EH (cell line): Measurements from ENCODE around the gene GHR.

ENCODE experiments used
- DNase-seq: peaks from one replicate; pipeline ENCODE4 v3.0.0-alpha.2; 2015; ENCODE audit warnings: low read depth

GHR gene

DNA sequence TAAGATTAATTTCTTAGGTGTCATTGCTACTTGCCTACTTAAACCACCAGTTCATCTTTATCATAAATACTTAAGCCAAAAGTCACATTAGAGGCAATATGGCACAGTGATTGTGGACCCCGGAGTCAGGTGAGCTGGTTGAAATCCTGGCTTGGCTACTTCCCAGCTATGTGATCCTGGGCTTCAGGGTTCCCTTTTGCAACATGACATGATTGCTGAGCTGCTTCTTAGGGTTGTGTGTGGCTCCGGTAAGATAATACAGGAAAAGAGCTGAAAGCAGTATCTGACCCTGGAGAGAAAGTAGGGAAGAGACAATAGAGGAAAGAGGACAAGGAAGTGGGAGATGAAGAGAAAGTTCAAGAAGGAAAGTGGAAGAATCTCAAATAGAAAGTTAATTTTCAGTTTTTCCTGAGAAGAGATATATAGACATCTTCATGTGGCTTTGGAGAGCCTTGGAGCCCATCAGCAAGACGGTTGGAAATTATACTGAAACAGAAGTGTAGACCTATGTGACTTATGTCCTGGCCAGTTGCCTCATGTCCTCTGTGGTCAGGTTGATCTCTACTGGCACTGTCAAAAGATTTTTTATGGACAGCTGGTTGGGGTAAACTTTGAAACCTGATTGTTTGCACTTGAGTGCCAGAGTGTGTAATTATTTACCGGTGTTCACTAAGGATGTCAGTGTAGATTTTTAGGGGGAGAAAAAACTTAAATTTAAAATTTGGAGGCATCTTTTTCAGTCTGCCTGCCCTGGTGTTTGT lies 93.2 kb downstream of the GHR start:
- no peak for DNase-seq

DNA sequence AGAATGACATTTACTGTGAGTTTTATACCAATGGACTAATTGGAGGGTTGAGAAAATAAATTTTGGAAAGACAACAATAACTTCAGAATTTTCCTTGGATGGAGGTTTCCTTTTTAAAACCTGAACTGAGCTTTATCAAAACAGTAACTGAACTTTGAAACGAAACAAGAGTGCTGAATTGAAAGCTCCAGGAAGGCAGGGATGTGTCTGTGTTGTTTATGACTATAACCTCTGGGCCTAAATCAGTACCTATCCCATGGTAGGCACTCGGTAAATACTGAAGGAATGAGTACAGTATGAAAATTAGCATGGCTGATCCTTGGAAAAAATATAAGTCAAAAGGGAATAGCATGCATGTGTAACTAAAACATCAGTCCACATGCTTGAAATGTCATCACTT lies 93.9 kb downstream of the GHR start:
- no peak for DNase-seq

GRCh38 chr5:42518595-42519221 lies 95.5 kb downstream of the GHR start:
- peak; percentile 1 for DNase-seq

DNA sequence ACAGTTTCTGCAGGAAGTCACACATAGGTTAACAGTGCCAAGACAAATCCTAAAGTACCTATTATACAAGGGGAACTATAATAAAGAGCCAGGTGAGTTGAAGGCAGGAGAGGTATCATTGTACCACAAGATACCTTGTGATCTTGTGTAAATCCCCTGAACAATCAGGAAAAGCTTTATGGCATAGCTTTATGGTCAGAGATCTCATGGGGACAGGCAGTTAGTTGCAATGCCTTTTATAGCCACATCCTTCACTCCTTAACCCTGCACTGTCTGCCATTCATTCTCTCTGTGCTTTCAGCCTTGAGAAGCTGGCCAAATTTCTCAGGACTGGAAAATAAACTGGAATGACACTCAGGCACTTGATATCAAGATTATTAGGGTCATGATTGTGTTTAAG lies 97.0 kb downstream of the GHR start:
- no peak for DNase-seq

- no peak for DNase-seq
Measured at GRCh38 chr5:42520957-42521356, 97.7 kb downstream of the GHR start.

DNA sequence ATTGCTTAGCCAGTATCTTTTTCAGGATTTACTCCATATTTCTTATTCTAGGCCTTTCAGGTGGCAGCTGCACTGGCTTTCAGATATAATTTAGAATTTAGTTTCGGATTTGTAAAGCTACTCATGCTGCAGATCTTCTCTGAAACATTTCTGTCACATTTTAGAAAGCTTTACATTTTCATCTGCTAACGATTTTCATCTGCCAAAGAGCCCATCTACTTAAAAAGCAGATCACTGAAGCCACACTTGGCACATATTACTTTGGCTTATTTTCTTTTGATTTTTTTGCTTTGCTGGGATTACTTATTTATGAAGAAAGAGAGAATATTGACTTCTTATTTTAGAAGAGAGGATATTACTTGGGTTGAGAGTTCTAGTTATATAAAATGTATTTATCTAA lies 98.2 kb downstream of the GHR start:
- DNase-seq, result no peak

- DNase-seq, result no peak
Measured at GRCh38 chr5:42522783-42523182, 99.5 kb downstream of the GHR start.

DNA sequence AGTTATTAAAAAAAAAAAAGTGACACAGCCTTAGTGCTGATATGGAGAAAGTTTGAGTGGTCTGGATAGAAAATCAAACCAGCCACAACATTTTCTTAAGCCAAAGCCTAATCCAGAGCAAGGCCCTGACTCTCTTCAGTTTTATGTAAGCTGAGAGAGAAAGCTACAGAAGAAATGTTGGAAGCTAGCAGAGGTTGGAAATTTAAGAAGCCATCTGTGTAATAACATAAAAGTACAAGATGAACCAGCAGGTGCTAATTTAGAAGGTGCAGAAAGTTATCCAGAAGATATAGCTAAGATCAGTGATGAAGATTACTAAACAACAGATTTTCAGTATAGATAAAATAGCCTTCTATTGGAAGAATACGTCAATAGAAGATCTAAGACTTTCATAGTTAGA lies 102.9 kb downstream of the GHR start:
- no peak for DNase-seq

DNA sequence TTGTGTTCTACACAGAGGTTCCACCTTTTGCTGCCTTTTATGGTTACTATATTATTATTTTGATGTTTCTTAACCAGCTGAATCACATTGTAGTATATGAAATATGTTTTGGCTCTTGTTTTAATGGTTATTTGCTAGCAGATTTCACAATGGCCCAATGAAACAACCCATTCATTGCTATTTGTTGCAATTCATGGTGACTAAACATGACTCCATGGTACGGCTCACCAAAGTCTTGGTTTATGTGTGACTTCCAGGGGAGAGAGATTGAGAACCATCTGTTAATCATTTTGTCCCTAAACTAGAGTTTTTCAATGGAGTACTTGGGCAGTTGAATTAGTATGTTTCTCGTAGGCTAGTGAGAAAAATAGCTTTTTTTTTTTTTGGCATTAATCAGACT lies 108.4 kb downstream of the GHR start:
- DNase-seq, result no peak

DNA sequence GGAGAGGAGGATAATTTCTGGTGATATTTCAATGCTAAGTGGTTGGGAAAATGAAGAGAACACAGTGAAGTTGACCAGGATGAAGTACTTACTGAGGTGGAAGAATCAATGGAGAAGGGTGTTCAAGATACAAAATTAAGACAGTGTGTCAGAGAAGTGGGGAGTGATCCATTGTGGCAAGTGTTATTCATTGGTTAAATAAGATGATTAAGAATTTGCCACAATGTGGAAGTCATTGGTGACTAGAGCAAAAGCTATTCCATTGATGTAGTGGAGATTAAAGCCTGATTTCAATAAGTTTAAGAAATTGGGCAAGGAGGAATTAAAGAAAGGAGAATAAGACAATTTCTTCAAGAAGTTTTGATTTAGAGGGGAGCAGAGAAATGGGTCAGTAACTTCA lies 118.9 kb downstream of the GHR start:
- DNase-seq, result no peak

- DNase-seq, result no peak
Measured at GRCh38 chr5:42543774-42544173, 120.5 kb downstream of the GHR start.

GRCh38 chr5:42545038-42545437 lies 121.8 kb downstream of the GHR start:
- DNase-seq, result no peak

GRCh38 chr5:42547141-42547540 lies 123.9 kb downstream of the GHR start:
- peak; percentile 15 for DNase-seq

GRCh38 chr5:42547894-42548293 lies 124.7 kb downstream of the GHR start:
- no peak for DNase-seq

GRCh38 chr5:42552597-42552996 lies 129.4 kb downstream of the GHR start:
- no peak for DNase-seq

DNA sequence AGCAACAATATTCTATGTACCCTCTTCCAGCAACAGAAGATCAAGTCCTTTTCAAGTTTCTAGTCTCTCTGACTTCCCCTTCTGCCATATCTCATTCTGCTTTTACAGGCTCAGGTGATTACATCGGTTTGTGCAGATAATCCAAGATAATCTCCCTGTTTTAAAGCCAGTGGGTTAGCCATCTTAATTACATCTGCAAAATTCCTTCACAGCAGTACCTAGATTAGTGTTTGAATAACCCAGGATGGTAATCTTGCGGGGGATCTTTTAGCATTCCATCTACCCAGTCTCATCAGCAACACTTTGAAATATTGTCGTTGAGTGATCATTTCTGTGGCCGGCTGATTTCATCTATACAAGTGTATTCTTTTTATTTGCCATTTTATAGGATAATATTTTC lies 130.2 kb downstream of the GHR start:
- DNase-seq, result no peak

- DNase-seq, result no peak
Measured at GRCh38 chr5:42555010-42555409, 131.8 kb downstream of the GHR start.

DNA sequence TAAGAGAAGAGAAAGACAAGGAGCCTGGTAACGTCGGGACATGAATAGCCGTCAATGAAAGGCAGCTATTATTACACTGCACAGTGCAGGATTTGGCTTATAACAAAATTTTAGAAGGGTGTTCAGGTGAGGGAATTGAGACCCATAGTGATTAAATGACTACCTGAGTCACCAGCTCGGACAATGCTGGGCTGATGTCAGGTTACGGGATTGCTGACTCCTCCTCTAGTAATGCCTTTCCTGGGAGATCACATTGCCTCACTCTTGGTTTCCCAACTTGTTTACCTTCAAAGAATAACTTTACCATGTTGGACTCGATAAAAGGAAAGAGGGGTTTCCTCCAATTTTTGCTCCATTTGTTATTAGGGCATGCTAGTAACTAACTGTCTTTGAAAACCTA lies 132.6 kb downstream of the GHR start:
- DNase-seq, result no peak

DNA sequence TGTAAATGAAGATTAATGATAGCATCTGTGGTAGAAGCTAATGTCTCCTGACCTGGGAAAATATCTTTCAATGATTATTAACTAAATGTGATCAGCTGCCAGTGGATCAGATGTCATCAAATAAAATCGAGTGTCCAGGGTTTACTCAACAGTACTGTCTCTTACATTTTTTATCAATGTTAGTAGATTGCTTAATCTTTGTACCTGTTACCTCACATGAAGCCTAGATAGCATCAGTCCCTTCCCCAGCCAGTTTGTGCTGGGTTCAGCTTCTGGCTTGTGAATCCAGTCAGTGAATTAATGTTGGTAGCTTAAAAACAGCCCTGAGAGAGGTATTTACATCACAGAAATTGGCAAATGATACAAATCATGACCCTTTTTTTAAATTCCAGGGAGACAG lies 134.4 kb downstream of the GHR start:
- no peak for DNase-seq

DNA sequence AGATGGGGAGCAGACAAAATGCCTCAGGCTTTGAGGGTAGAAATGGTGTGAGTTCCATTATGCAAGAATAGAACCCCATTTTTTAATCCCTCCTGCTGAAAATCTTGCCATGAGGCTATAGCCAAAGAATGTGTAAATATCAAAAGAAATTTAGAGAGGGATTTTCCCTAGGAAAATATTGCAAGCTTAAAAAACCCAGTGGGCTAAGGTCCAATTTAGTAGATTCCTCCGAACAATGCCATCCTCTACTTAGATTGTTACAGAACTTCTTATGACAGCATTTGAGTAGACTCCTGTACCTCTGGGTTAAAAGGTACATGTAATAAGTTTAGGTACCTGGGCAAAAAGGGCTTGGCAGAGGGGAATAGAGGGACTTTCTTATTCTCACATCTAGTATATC lies 138.4 kb downstream of the GHR start:
- no peak for DNase-seq

DNA sequence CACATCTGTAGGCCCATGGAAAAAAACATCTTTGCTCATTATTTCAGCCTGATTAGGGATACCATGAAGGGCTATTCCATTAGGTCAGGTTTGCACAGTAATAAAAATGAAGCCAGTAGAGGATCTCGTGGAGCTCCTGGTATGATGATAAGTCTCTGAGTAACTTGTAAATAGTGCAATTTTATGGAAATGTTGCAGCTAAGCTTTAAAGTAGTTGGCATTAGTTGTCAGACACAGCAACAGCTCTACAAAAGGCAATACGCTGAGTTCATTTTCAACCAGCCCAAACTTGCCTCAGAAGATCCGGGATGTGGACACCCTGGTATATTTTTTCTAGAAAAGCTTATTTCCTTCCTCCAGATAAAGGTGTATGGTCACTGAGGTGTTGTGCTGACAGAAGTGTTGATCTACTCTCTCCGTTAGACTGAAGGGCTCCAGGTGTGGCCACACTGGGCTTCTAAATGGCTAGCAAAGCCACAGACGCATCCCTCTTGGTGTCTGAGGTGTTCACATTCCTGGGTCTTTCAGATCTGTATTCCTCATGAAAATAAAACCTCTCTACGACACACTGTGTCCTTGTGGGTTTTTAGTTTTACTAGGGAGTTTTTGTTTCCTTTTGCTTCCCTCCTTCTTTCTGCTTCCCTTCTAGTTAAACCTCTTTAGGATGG lies 141.6 kb downstream of the GHR start:
- no peak for DNase-seq

- peak; percentile 32 for DNase-seq
Measured at GRCh38 chr5:42566652-42567295, 143.5 kb downstream of the GHR start.

DNA sequence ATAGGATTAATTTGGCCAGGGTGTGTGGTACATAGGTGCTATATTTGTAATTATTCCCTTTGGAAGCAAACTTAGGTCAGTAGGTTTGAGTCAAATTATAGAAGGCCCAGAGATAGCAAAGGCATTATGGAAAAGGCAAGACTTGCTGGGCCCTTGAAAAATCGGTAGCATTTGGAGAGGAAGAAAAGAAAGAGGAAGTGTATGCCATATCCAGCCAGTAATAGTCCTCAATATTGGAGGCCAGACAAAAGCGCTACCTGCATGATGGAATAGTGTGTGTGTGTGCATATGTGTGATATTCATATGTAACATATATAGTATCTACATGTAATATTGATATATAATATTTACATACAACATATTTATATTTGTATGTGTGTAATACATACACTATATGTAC lies 146.1 kb downstream of the GHR start:
- no peak for DNase-seq
